OCI-LY7 (cell line): ENCODE data around the gene CLCN2.

ENCODE experiments used
- EZH2phosphoT487 ChIP-seq: fragments of 200-600 bp; sonication (generic); IDR thresholded peaks from 2 replicates; pipeline ENCODE4 v1.6.1; 2018; ENCODE audit warnings: low read depth, borderline replicate concordance, mild to moderate bottlenecking, mixed run types, antibody characterized with exemption, low read length, moderate library complexity, mixed read lengths
- TF ChIP-seq, protein P1 (sequence below): fragments of 200-600 bp; sonication (generic); conservative IDR thresholded peaks from 2 replicates; pipeline ENCODE4 v1.5.1; 2014; ENCODE audit warnings: mild to moderate bottlenecking, antibody characterized with exemption, low read length, moderate library complexity, mixed read lengths

GRCh38 chr3:184378651-184379357, 17.4 kb upstream of the CLCN2 start:
- TF ChIP-seq, protein P1, sequence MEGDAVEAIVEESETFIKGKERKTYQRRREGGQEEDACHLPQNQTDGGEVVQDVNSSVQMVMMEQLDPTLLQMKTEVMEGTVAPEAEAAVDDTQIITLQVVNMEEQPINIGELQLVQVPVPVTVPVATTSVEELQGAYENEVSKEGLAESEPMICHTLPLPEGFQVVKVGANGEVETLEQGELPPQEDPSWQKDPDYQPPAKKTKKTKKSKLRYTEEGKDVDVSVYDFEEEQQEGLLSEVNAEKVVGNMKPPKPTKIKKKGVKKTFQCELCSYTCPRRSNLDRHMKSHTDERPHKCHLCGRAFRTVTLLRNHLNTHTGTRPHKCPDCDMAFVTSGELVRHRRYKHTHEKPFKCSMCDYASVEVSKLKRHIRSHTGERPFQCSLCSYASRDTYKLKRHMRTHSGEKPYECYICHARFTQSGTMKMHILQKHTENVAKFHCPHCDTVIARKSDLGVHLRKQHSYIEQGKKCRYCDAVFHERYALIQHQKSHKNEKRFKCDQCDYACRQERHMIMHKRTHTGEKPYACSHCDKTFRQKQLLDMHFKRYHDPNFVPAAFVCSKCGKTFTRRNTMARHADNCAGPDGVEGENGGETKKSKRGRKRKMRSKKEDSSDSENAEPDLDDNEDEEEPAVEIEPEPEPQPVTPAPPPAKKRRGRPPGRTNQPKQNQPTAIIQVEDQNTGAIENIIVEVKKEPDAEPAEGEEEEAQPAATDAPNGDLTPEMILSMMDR = no peak
- no peak for TF ChIP-seq EZH2phosphoT487
